NCI-H510A (cell line): ENCODE data around the gene IKBIP.
"Not testable (repeated sequence)": the region's sequence is repeated elsewhere in the genome, so short reads cannot be mapped to it uniquely, and the experiment has no call there.

Source experiments
- DNase-seq: peaks from one replicate; lab custom pipeline; 2025; lab: John Stamatoyannopoulos, UW

IKBIP gene

GRCh38 chr12:98576795-98577194, 67.8 kb downstream of the IKBIP start:
- DNase-seq, result not testable (repeated sequence)

GRCh38 chr12:98575013-98575412, 69.6 kb downstream of the IKBIP start:
- no peak for DNase-seq
